Prostate gland (tissue), 2 donors: ENCODE results near the gene SULF2.

Source experiments
- POLR2A ChIP-seq: fragments of 450-650 bp; IDR thresholded peaks from one replicate; pipeline ENCODE4 v1.6.1; 2016; ENCODE audit warnings: antibody characterized with exemption, mild to moderate bottlenecking
- POLR2AphosphoS5 ChIP-seq: sonication (generic); formaldehyde crosslinking; IDR thresholded peaks from one replicate; pipeline ENCODE4 v1.6.1; 2017; ENCODE audit warnings: antibody characterized with exemption
- TF ChIP-seq, protein P1 (sequence below), 4 experiments: fragments of 200-600 bp in 2 of 4; fragments of 450-650 bp in 2 of 4; sonication (generic) in 2 of 4; IDR thresholded peaks; 1 replicate in 3 of 4; 2 replicates in 1 of 4; pipeline ENCODE4 v1.5.1; 2016 to 2019; ENCODE audit warnings: antibody characterized with exemption in 4 of 4, mild to moderate bottlenecking in 2 of 4, moderate library complexity in 2 of 4

DNA sequence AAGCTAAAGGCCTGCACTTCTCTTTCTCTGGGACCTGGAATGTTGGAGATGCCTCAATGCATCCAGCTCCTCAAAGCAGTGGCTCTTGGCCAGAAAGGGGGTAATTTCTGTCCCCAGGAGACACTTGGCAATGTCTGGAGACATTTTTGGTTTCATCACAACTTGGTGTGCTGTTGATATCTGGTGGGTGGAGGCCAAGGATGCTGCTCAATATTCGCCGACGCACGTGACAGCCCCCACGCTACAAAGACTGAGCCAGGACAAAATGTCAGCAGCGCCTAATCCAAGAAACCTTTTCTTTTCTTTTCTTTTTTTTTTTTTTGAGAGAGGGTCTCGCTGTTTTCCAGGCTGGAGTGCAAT, 79.8 kb downstream of the SULF2 start:
- TF ChIP-seq, protein P1, sequence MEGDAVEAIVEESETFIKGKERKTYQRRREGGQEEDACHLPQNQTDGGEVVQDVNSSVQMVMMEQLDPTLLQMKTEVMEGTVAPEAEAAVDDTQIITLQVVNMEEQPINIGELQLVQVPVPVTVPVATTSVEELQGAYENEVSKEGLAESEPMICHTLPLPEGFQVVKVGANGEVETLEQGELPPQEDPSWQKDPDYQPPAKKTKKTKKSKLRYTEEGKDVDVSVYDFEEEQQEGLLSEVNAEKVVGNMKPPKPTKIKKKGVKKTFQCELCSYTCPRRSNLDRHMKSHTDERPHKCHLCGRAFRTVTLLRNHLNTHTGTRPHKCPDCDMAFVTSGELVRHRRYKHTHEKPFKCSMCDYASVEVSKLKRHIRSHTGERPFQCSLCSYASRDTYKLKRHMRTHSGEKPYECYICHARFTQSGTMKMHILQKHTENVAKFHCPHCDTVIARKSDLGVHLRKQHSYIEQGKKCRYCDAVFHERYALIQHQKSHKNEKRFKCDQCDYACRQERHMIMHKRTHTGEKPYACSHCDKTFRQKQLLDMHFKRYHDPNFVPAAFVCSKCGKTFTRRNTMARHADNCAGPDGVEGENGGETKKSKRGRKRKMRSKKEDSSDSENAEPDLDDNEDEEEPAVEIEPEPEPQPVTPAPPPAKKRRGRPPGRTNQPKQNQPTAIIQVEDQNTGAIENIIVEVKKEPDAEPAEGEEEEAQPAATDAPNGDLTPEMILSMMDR (IDR thresholded peaks at IDR 0.05) = no peak
- no peak for TF ChIP-seq POLR2A
- no peak for TF ChIP-seq POLR2AphosphoS5
